Activated CD4-positive, alpha-beta T cell treated with anti-CD3 and anti-CD28 coated beads, Interleukin-2, Interleukin-4, amounts not matched to agents 100 ng/mL and 50 ng/mL, durations not matched to agents 16 hours and 8 hours (primary cell): ENCODE results near the gene PARD6G.

Experiments
- DNase-seq: peaks from one replicate; pipeline ENCODE4 v3.0.0-alpha.2; 2020; ENCODE audit warnings: low spot score

Gene PARD6G

DNA sequence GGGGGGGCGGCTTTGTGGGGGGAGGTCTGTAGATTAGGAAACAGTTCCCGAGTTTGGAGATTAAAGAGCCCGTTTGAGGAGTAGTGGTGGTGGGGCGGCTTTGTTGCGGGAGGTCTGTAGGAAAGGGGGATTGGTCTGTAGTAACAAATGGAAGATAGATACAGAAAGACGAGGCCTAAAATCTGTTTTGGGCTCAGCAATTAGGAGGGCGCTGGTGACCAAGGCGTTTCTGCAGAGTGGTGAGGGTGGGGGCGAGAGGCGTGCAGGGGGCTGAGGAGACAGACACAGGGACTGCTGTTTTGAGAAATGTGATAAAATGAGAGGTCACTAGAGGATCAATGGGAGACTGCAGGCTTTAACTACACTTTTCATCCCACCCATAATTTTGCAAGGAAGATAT, 139.9 kb downstream of the PARD6G start:
- no peak for DNase-seq
